GM12878 (cell line): ENCODE data around the gene GPR155. TPM values are rescaled to one million over a fixed set of nuclear protein-coding genes. Genes with fewer than 3 reads are reported as not detected.

Source experiments
- CBX3 ChIP-seq: fragments of 200-600 bp; sonication (generic); IDR thresholded peaks from 2 replicates; pipeline ENCODE4 v1.6.1; 2016; ENCODE audit warnings: low read depth, borderline replicate concordance
- CHD2 ChIP-seq: IDR thresholded peaks from 2 replicates; pipeline ENCODE4 v1.6.1; 2011; ENCODE audit warnings: low read depth, low read length, improper control_type of control experiment, borderline replicate concordance
- CREB1 ChIP-seq: IDR thresholded peaks from 2 replicates; pipeline ENCODE4 v1.6.1; 2012; ENCODE audit warnings: low read depth, mild to moderate bottlenecking, inconsistent platforms
- CTCF ChIP-seq, 3 experiments: IDR thresholded peaks in 2 of 3; conservative IDR thresholded peaks in 1 of 3; 2 replicates each; pipeline ENCODE4 v1.5.1; 2011; ENCODE audit warnings: low read depth in 3 of 3, low read length in 3 of 3, mild to moderate bottlenecking in 3 of 3, control low read depth in 2 of 3, moderate library complexity in 2 of 3, inconsistent platforms in 1 of 3, mixed read lengths in 1 of 3; ENCODE audit not compliant: control insufficient read depth in 2 of 3, insufficient read depth in 1 of 3; ENCODE audit errors: extremely low read depth in 1 of 3
- CUX1 ChIP-seq: IDR thresholded peaks from 2 replicates; pipeline ENCODE4 v1.6.1; 2012; ENCODE audit warnings: improper control_type of control experiment, low read depth, low read length; ENCODE audit not compliant: insufficient replicate concordance
- EP300 ChIP-seq, 2 experiments: fragments of 150-350 bp in 1 of 2; IDR thresholded peaks; 2 replicates each; pipeline ENCODE4 v1.6.1; 2011 to 2012; ENCODE audit warnings: low read depth in 2 of 2, low read length in 2 of 2, borderline replicate concordance in 1 of 2, improper control_type of control experiment in 1 of 2, inconsistent platforms in 1 of 2; ENCODE audit not compliant: control insufficient read depth in 1 of 2
- IKZF1 ChIP-seq: fragments of 450-650 bp; conservative IDR thresholded peaks from 2 replicates; pipeline ENCODE4 v1.6.1; 2017; ENCODE audit warnings: antibody characterized with exemption, mild to moderate bottlenecking
- NFIC ChIP-seq: IDR thresholded peaks from 2 replicates; pipeline ENCODE4 v1.6.1; 2012; ENCODE audit warnings: low read depth, mild to moderate bottlenecking, inconsistent platforms, low read length, moderate library complexity
- NFYB ChIP-seq: IDR thresholded peaks from 2 replicates; pipeline ENCODE4 v1.6.1; 2011; ENCODE audit warnings: low read depth, mild to moderate bottlenecking, low read length, improper control_type of control experiment, moderate library complexity; ENCODE audit not compliant: insufficient read depth
- PKNOX1 ChIP-seq: fragments of 450-650 bp; IDR thresholded peaks from 2 replicates; pipeline ENCODE4 v1.6.1; 2016; ENCODE audit warnings: mild to moderate bottlenecking
- SKIL ChIP-seq: fragments of 450-650 bp; IDR thresholded peaks from 2 replicates; pipeline ENCODE4 v1.6.1; 2017; ENCODE audit warnings: mild to moderate bottlenecking, low read depth, inconsistent platforms; ENCODE audit not compliant: poor library complexity, severe bottlenecking
- SUZ12 ChIP-seq: fragments of 200-600 bp; sonication (generic); IDR thresholded peaks from one replicate; pipeline ENCODE4 v1.6.1; 2018; ENCODE audit warnings: antibody characterized with exemption, mild to moderate bottlenecking; ENCODE audit not compliant: unreplicated experiment
- ZNF207 ChIP-seq: fragments of 450-650 bp; IDR thresholded peaks from 2 replicates; pipeline ENCODE4 v1.6.1; 2014; ENCODE audit warnings: antibody characterized with exemption, mild to moderate bottlenecking, borderline replicate concordance
- ZSCAN29 ChIP-seq: fragments of 450-650 bp; IDR thresholded peaks from 2 replicates; pipeline ENCODE4 v1.6.1; 2017; ENCODE audit warnings: mild to moderate bottlenecking, moderate library complexity
- ZZZ3 ChIP-seq: IDR thresholded peaks from 2 replicates; pipeline ENCODE4 v1.6.1; 2011; ENCODE audit warnings: low read depth; ENCODE audit not compliant: control insufficient read depth, insufficient read length
- polyA plus RNA-seq, 11 experiments: library from polyadenylated mRNA; depleted of rRNA in 4 of 11; unstranded in 6 of 11; stranded (reverse) in 5 of 11; fragments of >200 nt; fragmentation: Nextera tagmentation in 4 of 11; fragmentation: Illumina TruSeq in 1 of 11; extraction: Ambion mirVana in 4 of 11; extraction: Trizol in 1 of 11; gene quantifications; 1 replicate in 1 of 11; 2 replicates in 10 of 11; pipeline versions ENCODE4 v1.2.1 to v1.2.3, GENCODE V29; 2011 to 2016; ENCODE audit warnings: inconsistent platforms in 2 of 11, missing spikeins in 2 of 11, low read depth in 1 of 11
- total RNA-seq, 4 experiments: library from RNA; depleted of rRNA in 3 of 4; stranded (reverse); fragments of >200 nt in 3 of 4; fragmentation: Illumina TruSeq in 1 of 4; extraction: Trizol in 1 of 4; gene quantifications; 2 replicates each; pipeline versions ENCODE4 v1.2.1 to v1.2.3, GENCODE V29; 2013 to 2021

Gene GPR155
- total and polyA plus RNA-seq, 10 of the 15 experiments (the other 5 are each of a cell fraction or from before 2014, with no cell fraction given) = 0.53 to 3.0 (median 1.5) TPM

- peak; percentile 85 for TF ChIP-seq CUX1
- TF ChIP-seq CTCF (IDR thresholded peaks at IDR 0.05 in 2 of 3, conservative IDR thresholded peaks at IDR 0.05 in 1 of 3; ENCODE audit: control insufficient read depth in 2 of 3, extremely low read depth in 1 of 3, insufficient read depth in 1 of 3, low read depth in 3 of 3, low read length in 3 of 3) = no peak
- no peak for TF ChIP-seq CHD2
- peak; percentile 31; the same call in 1 of the 2 replicates for TF ChIP-seq IKZF1
- no peak for TF ChIP-seq ZZZ3
- peak; percentile 58; the same call in 1 of the 2 replicates for TF ChIP-seq CREB1
- TF ChIP-seq ZNF207 = peak; percentile 63; the same call in 1 of the 2 replicates
- TF ChIP-seq NFYB = no peak
- peak; percentile 9; the same call in 1 of the 2 replicates for TF ChIP-seq PKNOX1
- no peak for TF ChIP-seq CBX3
- no peak for TF ChIP-seq ZSCAN29
- peak; percentile 71 for TF ChIP-seq NFIC
- peak; percentile 63 for TF ChIP-seq SKIL
- no peak for TF ChIP-seq SUZ12
- TF ChIP-seq EP300 (IDR thresholded peaks at IDR 0.05; ENCODE audit: borderline replicate concordance in 1 of 2, control insufficient read depth in 1 of 2, low read depth in 2 of 2, low read length in 2 of 2) = peak; percentile 33 to 65; a peak in 2 of 4 replicates
These were observed 6.2 kb upstream of the GPR155 start (continued) for GRCh38 chr2:174492963-174493431.
